ENCODE data around the gene C10orf67. TPM values are rescaled to one million over a fixed set of nuclear protein-coding genes. Genes with fewer than 3 reads are reported as not detected.

Gene C10orf67
- total and polyA plus RNA-seq, 11 donors = 0.12 to 1.00 (median 0.43) TPM

DNA sequence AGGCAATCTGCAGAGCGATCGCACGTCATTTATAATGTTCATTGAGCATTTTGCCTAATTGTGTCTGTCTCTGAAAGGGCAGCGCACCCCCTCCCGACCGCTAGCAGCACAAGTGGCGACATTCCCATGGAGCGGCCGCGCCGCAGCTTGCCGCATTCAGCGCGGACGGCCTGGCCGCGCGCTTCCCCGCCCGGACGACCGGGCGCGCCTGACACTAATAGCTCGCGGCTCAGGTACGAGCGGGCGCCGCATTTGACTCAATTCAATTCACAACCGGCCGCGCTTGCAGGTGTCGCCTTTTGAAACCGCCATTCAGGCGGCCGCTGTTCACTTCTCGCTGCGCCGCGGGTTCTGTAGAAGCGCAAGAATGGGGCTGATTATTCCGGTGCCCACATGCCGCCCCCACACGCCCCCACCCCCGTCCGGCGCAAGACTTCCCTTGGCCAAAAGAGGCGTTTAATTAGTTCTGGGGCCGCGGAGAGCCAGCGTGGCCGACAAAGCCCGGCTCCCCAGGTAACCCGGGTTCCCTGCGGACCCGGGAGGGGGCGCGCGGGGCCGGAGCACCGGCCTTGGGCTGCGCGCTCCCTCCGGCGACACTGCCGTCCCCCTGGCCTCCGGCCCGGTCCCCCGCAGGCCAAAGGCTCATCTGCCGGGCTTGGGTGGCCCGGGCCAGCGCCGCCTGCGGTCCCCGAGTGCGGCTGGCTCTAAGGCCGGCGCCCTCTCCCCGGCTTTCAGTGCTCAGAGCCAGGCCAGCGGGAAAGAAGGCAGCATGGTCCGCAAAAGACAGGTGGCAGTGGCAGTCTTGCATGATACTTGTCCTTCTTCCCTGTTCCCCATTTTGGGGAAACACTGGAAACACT is 171.2 kb downstream of the C10orf67 start:
- WGBS, 4 donors = 1 to 2% (median 1%) methylated on average over 27 to 82 of the region's 82 CpGs
- Histone ChIP-seq H3K9me3 (no peaks in the 10 kb centered on the region), H3K27me3 (peaks cover 36 to 97% (median 61%) of the 10 kb centered on the region in 9 donors), H3K4me1 (peaks cover 0 to 20% (median 0%) of the 10 kb centered on the region in 12 donors), H3K4me3 (peak overlapping the region in 11 of 12 donors; percentile 13 to 44 (median 29)), H3K36me3 (no peaks in the 10 kb centered on the region), H3K27ac (no peak overlapping the region)
- no peak for ATAC-seq
- no peak for DNase-seq
- intact Hi-C loops (cut with DNase I) = loop anchor here in 1 of 10 donors (5.0 kb wide), 1 partner anchor 134 kb away; no protein-coding TSS in a partner anchor
- no peak for TF ChIP-seq POLR2A (IDR thresholded peaks at IDR 0.05)
- TF ChIP-seq, protein P1, sequence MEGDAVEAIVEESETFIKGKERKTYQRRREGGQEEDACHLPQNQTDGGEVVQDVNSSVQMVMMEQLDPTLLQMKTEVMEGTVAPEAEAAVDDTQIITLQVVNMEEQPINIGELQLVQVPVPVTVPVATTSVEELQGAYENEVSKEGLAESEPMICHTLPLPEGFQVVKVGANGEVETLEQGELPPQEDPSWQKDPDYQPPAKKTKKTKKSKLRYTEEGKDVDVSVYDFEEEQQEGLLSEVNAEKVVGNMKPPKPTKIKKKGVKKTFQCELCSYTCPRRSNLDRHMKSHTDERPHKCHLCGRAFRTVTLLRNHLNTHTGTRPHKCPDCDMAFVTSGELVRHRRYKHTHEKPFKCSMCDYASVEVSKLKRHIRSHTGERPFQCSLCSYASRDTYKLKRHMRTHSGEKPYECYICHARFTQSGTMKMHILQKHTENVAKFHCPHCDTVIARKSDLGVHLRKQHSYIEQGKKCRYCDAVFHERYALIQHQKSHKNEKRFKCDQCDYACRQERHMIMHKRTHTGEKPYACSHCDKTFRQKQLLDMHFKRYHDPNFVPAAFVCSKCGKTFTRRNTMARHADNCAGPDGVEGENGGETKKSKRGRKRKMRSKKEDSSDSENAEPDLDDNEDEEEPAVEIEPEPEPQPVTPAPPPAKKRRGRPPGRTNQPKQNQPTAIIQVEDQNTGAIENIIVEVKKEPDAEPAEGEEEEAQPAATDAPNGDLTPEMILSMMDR (IDR thresholded peaks at IDR 0.05) = no peak

DNA sequence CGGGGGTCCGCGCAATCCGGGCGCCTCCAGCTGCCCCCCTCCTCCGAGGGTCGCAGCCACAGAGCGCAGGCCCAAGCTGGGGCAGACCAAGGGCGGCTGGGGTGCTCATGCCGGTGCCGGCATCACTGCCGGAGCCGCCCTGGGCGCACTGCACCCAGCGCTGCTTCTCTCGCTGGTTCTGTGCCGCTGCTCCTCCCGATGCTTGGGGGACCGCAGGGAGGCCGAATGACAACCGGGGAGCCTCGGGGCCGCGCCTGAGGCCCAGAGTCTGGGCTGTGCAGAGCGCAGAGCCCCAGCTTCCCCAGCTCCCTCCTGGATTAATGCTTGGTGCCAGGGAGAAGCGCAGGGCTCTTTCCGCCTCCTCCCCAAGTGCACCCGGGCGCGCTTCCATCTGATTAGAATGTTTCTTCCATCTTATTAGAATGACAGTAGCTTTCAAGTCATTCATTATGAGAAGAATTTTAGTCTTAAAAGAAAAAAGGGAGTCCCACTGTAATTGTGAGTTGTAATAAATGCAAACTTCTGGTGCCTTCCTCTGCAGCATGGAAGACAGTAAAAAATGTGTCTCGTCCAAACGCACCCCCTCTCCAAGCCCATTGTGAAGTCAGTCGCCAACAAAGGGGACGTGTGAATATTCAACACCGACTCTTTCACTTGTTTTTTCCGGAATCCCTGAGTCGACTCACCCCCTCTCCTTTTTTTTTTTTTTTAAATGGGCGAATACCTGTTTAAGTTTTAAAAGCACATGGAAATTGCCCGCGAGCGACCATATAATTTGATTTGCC is 172.0 kb downstream of the C10orf67 start:
- intact Hi-C loops (cut with DNase I) = loop anchor here in 1 of 10 donors (5.0 kb wide), 1 partner anchor 135 kb away; no protein-coding TSS in a partner anchor
- Histone ChIP-seq H3K27ac (no peak overlapping the region), H3K36me3 (no peaks in the 10 kb centered on the region), H3K27me3 (peaks cover 36 to 90% (median 57%) of the 10 kb centered on the region in 9 donors), H3K9me3 (no peaks in the 10 kb centered on the region), H3K4me3 (peak overlapping the region in 2 of 12 donors; percentile 35 to 40), H3K4me1 (peaks cover 0 to 20% (median 0%) of the 10 kb centered on the region in 12 donors)
- DNase-seq = no peak
- WGBS, 4 donors = 2 to 3% (median 2%) methylated on average over 25 to 41 of the region's 41 CpGs
- no peak for ATAC-seq
- no peak for TF ChIP-seq POLR2A (IDR thresholded peaks at IDR 0.05)
- TF ChIP-seq, protein P1 (IDR thresholded peaks at IDR 0.05) = no peak

DNA sequence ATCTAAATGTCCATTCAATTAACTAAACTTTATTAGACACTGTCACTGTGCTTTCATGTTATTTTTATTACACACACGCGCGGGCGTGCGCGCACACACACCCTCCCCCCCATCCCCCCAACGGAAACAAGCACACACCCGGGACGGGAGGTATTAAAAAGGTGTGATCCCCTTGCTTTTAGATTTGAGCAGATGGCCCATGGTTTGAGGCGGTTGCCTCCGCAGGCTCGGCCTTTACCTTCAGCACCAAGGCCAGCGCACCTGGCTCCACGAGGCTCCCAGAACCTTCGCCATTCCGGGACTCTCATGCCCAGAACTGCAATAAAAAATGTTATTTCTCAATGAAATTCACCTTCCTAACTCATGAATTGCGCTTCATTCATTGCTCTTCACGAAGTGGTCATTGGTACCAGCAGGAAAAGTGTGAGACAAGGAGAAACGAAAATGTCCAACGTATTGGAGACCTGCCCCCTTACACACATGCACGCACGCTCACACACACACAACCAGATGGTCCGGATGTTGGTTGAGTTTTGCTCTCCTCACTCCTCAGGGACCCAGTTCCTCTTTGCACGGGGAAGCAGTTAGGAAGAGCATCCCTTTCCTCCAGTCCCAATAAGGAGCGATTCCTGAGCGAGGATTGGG is 173.2 kb downstream of the C10orf67 start:
- no peak for DNase-seq
- Histone ChIP-seq H3K4me1 (peaks cover 0 to 20% (median 0%) of the 10 kb centered on the region in 12 donors), H3K27ac (no peak overlapping the region), H3K27me3 (peaks cover 36 to 79% (median 49%) of the 10 kb centered on the region in 9 donors), H3K4me3 (no peak overlapping the region), H3K36me3 (no peaks in the 10 kb centered on the region), H3K9me3 (no peaks in the 10 kb centered on the region)
- 8 to 11% (median 10%) methylated on average over 26 of the region's 26 CpGs for WGBS, 4 donors
- no peak for TF ChIP-seq POLR2A (IDR thresholded peaks at IDR 0.05)
- intact Hi-C loops (cut with DNase I) = loop anchor here in 1 of 10 donors (5.0 kb wide), 1 partner anchor 136 kb away; no protein-coding TSS in a partner anchor
- ATAC-seq = no peak

DNA sequence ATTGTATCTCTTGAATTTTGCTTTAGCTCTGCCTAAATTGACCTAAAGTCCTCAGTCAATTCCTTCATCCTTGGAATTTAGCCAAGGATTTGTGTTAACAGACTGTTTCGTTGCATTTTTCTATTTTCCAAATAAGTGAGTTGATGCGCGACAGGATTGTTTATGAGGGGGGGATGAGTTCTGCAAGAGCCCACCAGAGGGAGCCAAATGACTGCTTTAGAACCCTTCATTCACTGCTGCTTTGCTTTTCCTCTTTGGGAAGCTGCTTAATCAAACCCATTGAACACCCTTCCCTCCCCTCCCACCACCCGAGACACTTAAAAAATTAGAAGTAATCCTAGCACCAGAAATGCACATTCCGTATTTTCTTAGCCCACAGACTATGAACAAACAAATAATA is 186.2 kb downstream of the C10orf67 start:
- DNase-seq = no peak
- Histone ChIP-seq H3K36me3 (no peaks in the 10 kb centered on the region), H3K27ac (no peak overlapping the region), H3K4me3 (no peak overlapping the region), H3K4me1 (peaks cover 0 to 5% (median 0%) of the 10 kb centered on the region in 12 donors), H3K9me3 (no peaks in the 10 kb centered on the region), H3K27me3 (peaks cover 0 to 26% (median 5%) of the 10 kb centered on the region in 9 donors)
- intact Hi-C loops (cut with DNase I) = loop anchor here in 7 of 10 donors (2.0 to 10.0 kb wide), 13 partner anchors 134 to 1399 kb away; no protein-coding TSS in a partner anchor
- no peak for TF ChIP-seq POLR2A (IDR thresholded peaks at IDR 0.05)
- TF ChIP-seq, protein P1 (IDR thresholded peaks at IDR 0.05) = peak; percentile 62 to 83 (median 74)
- 0 to 2% (median 1%) methylated on average over 5 of the region's 5 CpGs for WGBS, 4 donors
- ATAC-seq = peak in 3 of 4 donors; percentile 70 to 80 (median 74)
